Stomach (tissue), 4 donors: ENCODE data around the gene ARHGAP24.

Experiments used
- POLR2AphosphoS5 ChIP-seq, 3 donors: sonication (generic); formaldehyde crosslinking; IDR thresholded peaks; one replicate each; pipeline ENCODE4 v1.6.1; 2016; ENCODE audit warnings: antibody characterized with exemption in 3 of 3
- TF ChIP-seq, protein P1 (sequence below), 7 experiments: fragments of 450-650 bp in 4 of 7; fragments of 200-600 bp in 3 of 7; sonication (generic) in 3 of 7; IDR thresholded peaks; one replicate each; pipeline ENCODE4 v1.5.1; 2016 to 2019; ENCODE audit warnings: antibody characterized with exemption in 7 of 7, control low read depth in 2 of 7, mild to moderate bottlenecking in 1 of 7

DNA sequence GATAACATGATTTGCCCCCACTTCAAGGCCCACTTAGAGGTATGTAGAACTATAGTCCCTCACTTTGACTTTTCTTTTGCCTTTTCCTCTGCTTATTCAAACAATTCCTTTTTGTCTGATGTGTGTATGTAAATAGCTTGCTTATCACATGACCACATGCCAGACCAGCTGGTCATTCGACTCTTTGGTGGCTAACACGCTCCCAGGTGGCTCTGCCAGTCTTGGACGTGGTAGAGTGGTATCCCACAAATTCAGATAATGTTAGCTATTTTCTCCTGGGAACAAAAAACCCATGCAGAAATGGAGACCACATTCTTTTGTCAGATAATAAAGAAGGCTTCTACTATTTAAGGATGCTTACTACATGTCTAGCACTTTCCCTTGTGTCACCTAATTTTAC, 47.9 kb downstream of the ARHGAP24 start:
- no peak for TF ChIP-seq POLR2AphosphoS5 (IDR thresholded peaks at IDR 0.05)
- TF ChIP-seq, protein P1, sequence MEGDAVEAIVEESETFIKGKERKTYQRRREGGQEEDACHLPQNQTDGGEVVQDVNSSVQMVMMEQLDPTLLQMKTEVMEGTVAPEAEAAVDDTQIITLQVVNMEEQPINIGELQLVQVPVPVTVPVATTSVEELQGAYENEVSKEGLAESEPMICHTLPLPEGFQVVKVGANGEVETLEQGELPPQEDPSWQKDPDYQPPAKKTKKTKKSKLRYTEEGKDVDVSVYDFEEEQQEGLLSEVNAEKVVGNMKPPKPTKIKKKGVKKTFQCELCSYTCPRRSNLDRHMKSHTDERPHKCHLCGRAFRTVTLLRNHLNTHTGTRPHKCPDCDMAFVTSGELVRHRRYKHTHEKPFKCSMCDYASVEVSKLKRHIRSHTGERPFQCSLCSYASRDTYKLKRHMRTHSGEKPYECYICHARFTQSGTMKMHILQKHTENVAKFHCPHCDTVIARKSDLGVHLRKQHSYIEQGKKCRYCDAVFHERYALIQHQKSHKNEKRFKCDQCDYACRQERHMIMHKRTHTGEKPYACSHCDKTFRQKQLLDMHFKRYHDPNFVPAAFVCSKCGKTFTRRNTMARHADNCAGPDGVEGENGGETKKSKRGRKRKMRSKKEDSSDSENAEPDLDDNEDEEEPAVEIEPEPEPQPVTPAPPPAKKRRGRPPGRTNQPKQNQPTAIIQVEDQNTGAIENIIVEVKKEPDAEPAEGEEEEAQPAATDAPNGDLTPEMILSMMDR (IDR thresholded peaks at IDR 0.05), result no peak
